A673 (cell line): ENCODE results near the gene GGPS1. TPM values are rescaled to one million over a fixed set of nuclear protein-coding genes. Genes with fewer than 3 reads are reported as not detected.

Source experiments
- BruUV-seq: library from RNA; stranded (reverse); fragments of 400-500 nt; replicated peaks from 2 replicates; lab custom pipeline; 2021; lab: Mats Ljungman, UMichigan
- CTCF ChIA-PET: fragments of 300-600 bp; sonication (Branson Sonifier 250); formaldehyde crosslinking; loops from one replicate; lab custom pipeline; 2022; ENCODE audit warnings: antibody characterized with exemption; lab: Charles Lee
- POLR2A ChIA-PET: fragments of 300-600 bp; sonication (Branson Sonifier 250); formaldehyde crosslinking; loops from one replicate; lab custom pipeline; 2022; ENCODE audit warnings: antibody characterized with exemption; ENCODE audit not compliant: low non-redundant PET; lab: Charles Lee
- DNase-seq: peaks from one replicate; pipeline ENCODE4 v3.0.0-alpha.2; 2015; ENCODE audit warnings: low spot score
- H3K27ac ChIP-seq: fragments of 200-600 bp; sonication (generic); 2 replicates; pipeline ENCODE4 v1.5.1; 2016; ENCODE audit warnings: mixed run types, low read depth, mild to moderate bottlenecking, mixed read lengths, antibody characterized with exemption, low read length; ENCODE audit not compliant: poor library complexity, severe bottlenecking
- H3K27me3 ChIP-seq: fragments of 200-600 bp; sonication (generic); replicated peaks from 2 replicates; pipeline ENCODE4 v1.6.1; 2017; ENCODE audit warnings: mixed run types, low read depth, mild to moderate bottlenecking, mixed read lengths, antibody characterized with exemption, low read length; ENCODE audit not compliant: insufficient read depth, poor library complexity
- H3K36me3 ChIP-seq: fragments of 200-600 bp; sonication (generic); 2 replicates; pipeline ENCODE4 v1.6.1; 2016; ENCODE audit warnings: mixed run types, mild to moderate bottlenecking, mixed read lengths, antibody characterized with exemption, low read length; ENCODE audit not compliant: insufficient read depth, poor library complexity, severe bottlenecking
- H3K4me1 ChIP-seq: fragments of 200-600 bp; sonication (generic); 2 replicates; pipeline ENCODE4 v1.6.1; 2017; ENCODE audit warnings: mixed run types, mild to moderate bottlenecking, mixed read lengths, antibody characterized with exemption, low read length; ENCODE audit not compliant: insufficient read depth, poor library complexity, severe bottlenecking
- H3K4me3 ChIP-seq: fragments of 200-600 bp; sonication (generic); 2 replicates; pipeline ENCODE4 v1.5.1; 2016; ENCODE audit warnings: low read depth, mixed run types, mild to moderate bottlenecking, mixed read lengths, low read length; ENCODE audit not compliant: poor library complexity, severe bottlenecking
- H3K9me3 ChIP-seq: fragments of 200-600 bp; sonication (generic); 2 replicates; pipeline ENCODE4 v1.6.1; 2016; ENCODE audit warnings: mixed run types, low read depth, mild to moderate bottlenecking, mixed read lengths, antibody characterized with exemption, low read length; ENCODE audit not compliant: poor library complexity, severe bottlenecking
- CTCF ChIP-seq: fragments of 300-800, 200-600 bp; sonication (generic); conservative IDR thresholded peaks from 2 replicates; pipeline ENCODE4 v1.5.1; 2017; ENCODE audit warnings: low read depth, mild to moderate bottlenecking, antibody characterized with exemption, low read length, moderate library complexity, mixed read lengths
- EZH2 ChIP-seq: fragments of 200-600 bp; sonication (generic); IDR thresholded peaks from 2 replicates; pipeline ENCODE4 v1.6.1; 2017; ENCODE audit warnings: borderline replicate concordance, low read depth, mild to moderate bottlenecking, mixed read lengths, antibody characterized with exemption, low read length; ENCODE audit not compliant: poor library complexity, severe bottlenecking
- intact Hi-C: fragments of 100-400 bp; cut with micrococcal nuclease; formaldehyde crosslinking; loops from one replicate; pipeline ENCODE4 v1.10.0; 2022; ENCODE audit not compliant: unreplicated experiment
- total RNA-seq: library from RNA; stranded (reverse); gene quantifications from 2 replicates; pipeline ENCODE4 v1.2.3, GENCODE V29; 2021

Gene GGPS1
- total RNA-seq, 1 experiment from 2014 or later: 26.8 TPM

GRCh38 chr1:235298758-235299157 is 29.6 kb upstream of the GGPS1 start:
- CTCF ChIA-PET: no interaction called here
- Histone ChIP-seq H3K27ac (no peak overlapping the region), H3K4me1 (no peaks in the 10 kb centered on the region), H3K4me3 (no peak overlapping the region), H3K36me3 (no peaks in the 10 kb centered on the region), H3K27me3 (no peaks in the 10 kb centered on the region), H3K9me3 (no peaks in the 10 kb centered on the region)
- DNase-seq: no peak
- no peak for TF ChIP-seq CTCF
- POLR2A ChIA-PET: no interaction called here
- no TSS peak for BruUV-seq
- intact Hi-C loops: no loop called here

- H3K4me1 ChIP-seq: no peaks in the 10 kb centered on the region
- H3K4me3 ChIP-seq: no peak overlapping the region
- no peak for DNase-seq
- no TSS peak for BruUV-seq
- H3K27ac ChIP-seq: no peak overlapping the region
- H3K36me3 ChIP-seq: no peaks in the 10 kb centered on the region
- intact Hi-C loops: no loop called here
- H3K27me3 ChIP-seq: no peaks in the 10 kb centered on the region
- H3K9me3 ChIP-seq: no peaks in the 10 kb centered on the region
- CTCF ChIA-PET: no interaction called here
- POLR2A ChIA-PET: no interaction called here
- TF ChIP-seq CTCF: no peak
- TF ChIP-seq EZH2: no peak
These were observed 29.1 kb upstream of the GGPS1 start for GRCh38 chr1:235299169-235299858.

- DNase-seq: no peak
- ChIA-PET POLR2A (no interaction called here), CTCF (no interaction called here)
- Histone ChIP-seq H3K4me3 (no peak overlapping the region), H3K4me1 (peaks cover 7% of the 10 kb centered on the region), H3K27ac (no peak overlapping the region), H3K27me3 (no peaks in the 10 kb centered on the region), H3K36me3 (no peaks in the 10 kb centered on the region), H3K9me3 (no peaks in the 10 kb centered on the region)
- TF ChIP-seq EZH2: no peak
- no peak for TF ChIP-seq CTCF
- BruUV-seq: no TSS peak
- intact Hi-C loops: no loop called here
These were observed 26.2 kb upstream of the GGPS1 start for GRCh38 chr1:235302143-235302542.
